Sigmoid colon (tissue), 4 donors: Measurements from ENCODE around the gene LARP1.
"Not testable (repeated sequence)": the region's sequence is repeated elsewhere in the genome, so short reads cannot be mapped to it uniquely, and the experiment has no call there.

Experiments used
- EP300 ChIP-seq, 4 donors: sonication (generic); formaldehyde crosslinking; IDR thresholded peaks; one replicate each; pipeline ENCODE4 v1.6.1; 2017; ENCODE audit warnings: antibody characterized with exemption in 4 of 4
- POLR2A ChIP-seq, 2 donors: fragments of 450-650 bp; IDR thresholded peaks; one replicate each; pipeline ENCODE4 v1.6.1; 2016; ENCODE audit warnings: antibody characterized with exemption in 2 of 2, mild to moderate bottlenecking in 2 of 2, moderate library complexity in 2 of 2
- POLR2AphosphoS5 ChIP-seq, 4 donors: sonication (generic); formaldehyde crosslinking; IDR thresholded peaks; one replicate each; pipeline ENCODE4 v1.6.1; 2017; ENCODE audit warnings: antibody characterized with exemption in 4 of 4
- TF ChIP-seq, protein P1 (sequence below), 4 experiments: fragments of 450-650 bp in 3 of 4; fragments of 200-600 bp in 1 of 4; IDR thresholded peaks; one replicate each; pipeline ENCODE4 v1.5.1; 2016 to 2019; ENCODE audit warnings: antibody characterized with exemption in 4 of 4, mild to moderate bottlenecking in 3 of 4, moderate library complexity in 2 of 4

DNA sequence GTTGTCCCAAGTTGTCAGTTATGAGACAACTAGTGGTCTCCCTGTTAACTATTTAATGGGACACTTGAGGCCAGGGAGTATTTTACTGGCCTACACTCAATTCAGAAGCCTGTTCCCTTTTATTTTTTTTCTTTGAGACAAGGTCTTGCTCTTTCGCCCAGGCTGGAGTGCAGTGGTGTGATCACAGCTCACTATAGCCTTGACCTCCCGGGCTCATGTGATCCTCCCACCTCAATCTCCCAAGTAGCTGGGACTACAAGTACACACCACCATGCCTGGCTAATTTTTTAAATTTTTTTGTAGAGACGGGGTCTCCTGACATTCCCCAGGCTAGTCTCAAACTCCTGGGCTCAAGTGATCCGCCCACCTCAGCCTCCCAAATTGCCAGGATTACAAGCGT is 67.7 kb downstream of the LARP1 start:
- TF ChIP-seq, protein P1, sequence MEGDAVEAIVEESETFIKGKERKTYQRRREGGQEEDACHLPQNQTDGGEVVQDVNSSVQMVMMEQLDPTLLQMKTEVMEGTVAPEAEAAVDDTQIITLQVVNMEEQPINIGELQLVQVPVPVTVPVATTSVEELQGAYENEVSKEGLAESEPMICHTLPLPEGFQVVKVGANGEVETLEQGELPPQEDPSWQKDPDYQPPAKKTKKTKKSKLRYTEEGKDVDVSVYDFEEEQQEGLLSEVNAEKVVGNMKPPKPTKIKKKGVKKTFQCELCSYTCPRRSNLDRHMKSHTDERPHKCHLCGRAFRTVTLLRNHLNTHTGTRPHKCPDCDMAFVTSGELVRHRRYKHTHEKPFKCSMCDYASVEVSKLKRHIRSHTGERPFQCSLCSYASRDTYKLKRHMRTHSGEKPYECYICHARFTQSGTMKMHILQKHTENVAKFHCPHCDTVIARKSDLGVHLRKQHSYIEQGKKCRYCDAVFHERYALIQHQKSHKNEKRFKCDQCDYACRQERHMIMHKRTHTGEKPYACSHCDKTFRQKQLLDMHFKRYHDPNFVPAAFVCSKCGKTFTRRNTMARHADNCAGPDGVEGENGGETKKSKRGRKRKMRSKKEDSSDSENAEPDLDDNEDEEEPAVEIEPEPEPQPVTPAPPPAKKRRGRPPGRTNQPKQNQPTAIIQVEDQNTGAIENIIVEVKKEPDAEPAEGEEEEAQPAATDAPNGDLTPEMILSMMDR (IDR thresholded peaks at IDR 0.05) = not testable (repeated sequence)
- not testable (repeated sequence) for TF ChIP-seq POLR2AphosphoS5, EP300, POLR2A (IDR thresholded peaks at IDR 0.05)
